Measurements from ENCODE around the gene GSTO2. TPM values are rescaled to one million over a fixed set of nuclear protein-coding genes. Genes with fewer than 3 reads are reported as not detected.
A peak's percentile ranks its signal among the peaks of the same experiment; 100 is the strongest.

Gene GSTO2
- total RNA-seq, 1 donor from 2014 or later = 9.1 TPM

DNA sequence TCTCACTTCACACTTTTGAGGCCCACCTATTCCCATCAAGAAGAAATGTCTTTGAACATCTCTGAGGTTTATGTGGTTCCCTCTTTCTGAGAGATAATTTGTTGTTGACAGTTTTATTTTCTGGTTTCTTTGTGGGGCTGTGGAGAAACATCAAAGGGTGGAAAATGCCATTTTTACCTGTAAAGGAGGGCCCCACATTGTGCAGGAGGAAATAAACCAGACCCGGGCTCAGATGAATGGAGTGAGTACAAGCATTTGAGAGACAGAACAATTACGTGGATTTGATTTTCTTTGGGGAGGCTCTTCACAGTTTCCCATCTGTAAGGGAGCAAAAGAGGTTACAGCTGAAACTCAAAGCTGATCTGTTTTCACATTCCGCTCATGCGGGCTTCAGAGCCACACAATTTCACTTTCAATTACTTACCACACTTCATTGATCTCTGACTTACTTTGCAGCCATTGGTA is 39.5 kb downstream of the GSTO2 start:
- no peaks in the 10 kb centered on the region for H3K27me3 ChIP-seq
- peaks cover 27% of the 10 kb centered on the region for H3K36me3 ChIP-seq
- no peaks in the 10 kb centered on the region for H3K9me3 ChIP-seq
- intact Hi-C loops (cut with DNase I) = loop anchor here (5.0 kb wide), 1 partner anchor 39 kb away; no protein-coding TSS in a partner anchor
- peaks cover 15% of the 10 kb centered on the region for H3K4me1 ChIP-seq
- DNase-seq (no peak), ATAC-seq (no peak)
- no peak overlapping the region for H3K27ac ChIP-seq
- TF ChIP-seq, protein P1, sequence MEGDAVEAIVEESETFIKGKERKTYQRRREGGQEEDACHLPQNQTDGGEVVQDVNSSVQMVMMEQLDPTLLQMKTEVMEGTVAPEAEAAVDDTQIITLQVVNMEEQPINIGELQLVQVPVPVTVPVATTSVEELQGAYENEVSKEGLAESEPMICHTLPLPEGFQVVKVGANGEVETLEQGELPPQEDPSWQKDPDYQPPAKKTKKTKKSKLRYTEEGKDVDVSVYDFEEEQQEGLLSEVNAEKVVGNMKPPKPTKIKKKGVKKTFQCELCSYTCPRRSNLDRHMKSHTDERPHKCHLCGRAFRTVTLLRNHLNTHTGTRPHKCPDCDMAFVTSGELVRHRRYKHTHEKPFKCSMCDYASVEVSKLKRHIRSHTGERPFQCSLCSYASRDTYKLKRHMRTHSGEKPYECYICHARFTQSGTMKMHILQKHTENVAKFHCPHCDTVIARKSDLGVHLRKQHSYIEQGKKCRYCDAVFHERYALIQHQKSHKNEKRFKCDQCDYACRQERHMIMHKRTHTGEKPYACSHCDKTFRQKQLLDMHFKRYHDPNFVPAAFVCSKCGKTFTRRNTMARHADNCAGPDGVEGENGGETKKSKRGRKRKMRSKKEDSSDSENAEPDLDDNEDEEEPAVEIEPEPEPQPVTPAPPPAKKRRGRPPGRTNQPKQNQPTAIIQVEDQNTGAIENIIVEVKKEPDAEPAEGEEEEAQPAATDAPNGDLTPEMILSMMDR (IDR thresholded peaks at IDR 0.05) = no peak
- no peak overlapping the region for H3K4me3 ChIP-seq

DNA sequence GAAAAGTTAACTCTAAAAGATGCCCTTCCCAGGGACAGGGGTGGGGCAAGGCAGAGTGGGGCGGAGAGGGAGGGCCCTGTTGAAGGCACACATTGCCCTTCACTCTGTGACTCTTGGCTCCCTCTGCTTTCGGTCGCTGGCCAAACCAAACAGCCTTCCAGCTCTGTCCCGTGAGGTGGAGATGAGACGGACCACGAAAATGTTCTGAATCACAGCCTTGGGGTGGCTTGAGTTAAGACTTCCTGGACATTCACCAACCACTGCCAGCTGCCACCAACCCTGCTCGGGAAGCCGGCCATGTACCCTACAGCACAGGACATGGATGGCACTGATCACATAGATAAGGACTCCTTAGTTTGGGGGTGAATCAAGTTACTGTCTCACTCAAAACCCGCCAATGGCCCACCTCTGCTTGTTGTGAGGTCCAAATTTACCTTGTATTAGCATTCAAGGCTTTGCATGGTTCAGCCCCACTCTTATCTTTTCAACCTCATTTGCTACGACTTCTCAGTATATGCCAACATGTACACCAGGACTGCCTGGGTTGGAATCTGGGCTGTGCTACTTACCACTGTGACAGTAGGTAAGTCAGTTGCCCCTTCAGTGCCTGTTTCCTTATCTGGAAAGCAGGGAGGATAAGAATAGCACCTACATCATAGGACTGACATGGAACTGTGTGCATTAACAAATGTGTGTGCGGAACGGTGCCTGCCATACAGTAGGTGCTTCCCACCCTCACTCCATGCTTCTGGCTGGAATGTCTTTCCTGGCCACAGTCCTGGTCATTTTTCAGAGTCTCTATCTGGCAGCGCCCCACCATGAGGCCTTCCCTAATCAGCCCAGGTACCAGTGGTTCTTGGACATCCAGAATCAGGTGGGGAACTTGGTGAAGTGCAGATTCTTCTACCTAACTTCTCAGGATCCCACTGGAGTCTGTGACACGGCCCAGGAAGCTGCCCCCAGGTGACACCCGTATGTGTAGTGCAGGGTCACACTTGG is 41.3 kb downstream of the GSTO2 start:
- TF ChIP-seq, protein P1 (IDR thresholded peaks at IDR 0.05) = no peak
- Histone ChIP-seq H3K36me3 (peaks cover 45% of the 10 kb centered on the region), H3K9me3 (no peaks in the 10 kb centered on the region), H3K4me3 (no peak overlapping the region), H3K27me3 (no peaks in the 10 kb centered on the region), H3K4me1 (peaks cover 15% of the 10 kb centered on the region), H3K27ac (no peak overlapping the region)
- DNase-seq = peak; percentile 45
- ATAC-seq = no peak
- intact Hi-C loops (cut with DNase I) = loop anchor here (5.0 kb wide), 1 partner anchor 37 kb away; no protein-coding TSS in a partner anchor

DNA sequence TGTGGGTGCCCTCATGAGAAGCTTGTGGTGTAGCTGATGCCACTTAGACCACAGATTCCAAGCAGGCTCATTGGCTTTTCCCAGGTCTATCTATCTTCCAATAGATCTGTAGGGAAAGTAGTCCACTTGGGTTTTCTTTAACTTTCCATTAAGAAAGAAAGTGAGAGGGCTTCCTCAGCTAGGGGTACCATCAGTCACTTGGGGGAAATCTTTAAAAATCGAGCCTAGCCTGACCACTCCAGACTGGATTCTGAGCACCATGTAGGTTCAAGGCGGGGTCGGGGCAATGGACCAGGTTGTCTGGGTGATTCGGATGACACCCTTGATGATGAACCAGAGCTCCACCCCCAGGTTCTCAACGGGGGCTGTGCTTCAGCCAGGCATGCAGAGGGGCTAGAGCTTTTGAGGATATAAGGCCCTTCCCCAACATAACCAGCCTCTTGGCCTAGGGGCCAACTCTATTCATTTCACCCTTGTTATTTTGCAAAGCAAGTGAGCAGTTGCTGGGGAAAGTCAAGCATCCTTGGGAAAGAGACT is 42.3 kb downstream of the GSTO2 start:
- intact Hi-C loops (cut with DNase I) = no loop called here
- Histone ChIP-seq H3K4me1 (peaks cover 10% of the 10 kb centered on the region), H3K9me3 (no peaks in the 10 kb centered on the region), H3K36me3 (peaks cover 50% of the 10 kb centered on the region), H3K27ac (no peak overlapping the region), H3K4me3 (no peak overlapping the region), H3K27me3 (no peaks in the 10 kb centered on the region)
- ATAC-seq (no peak), DNase-seq (no peak)
- TF ChIP-seq, protein P1 (IDR thresholded peaks at IDR 0.05) = no peak

DNA sequence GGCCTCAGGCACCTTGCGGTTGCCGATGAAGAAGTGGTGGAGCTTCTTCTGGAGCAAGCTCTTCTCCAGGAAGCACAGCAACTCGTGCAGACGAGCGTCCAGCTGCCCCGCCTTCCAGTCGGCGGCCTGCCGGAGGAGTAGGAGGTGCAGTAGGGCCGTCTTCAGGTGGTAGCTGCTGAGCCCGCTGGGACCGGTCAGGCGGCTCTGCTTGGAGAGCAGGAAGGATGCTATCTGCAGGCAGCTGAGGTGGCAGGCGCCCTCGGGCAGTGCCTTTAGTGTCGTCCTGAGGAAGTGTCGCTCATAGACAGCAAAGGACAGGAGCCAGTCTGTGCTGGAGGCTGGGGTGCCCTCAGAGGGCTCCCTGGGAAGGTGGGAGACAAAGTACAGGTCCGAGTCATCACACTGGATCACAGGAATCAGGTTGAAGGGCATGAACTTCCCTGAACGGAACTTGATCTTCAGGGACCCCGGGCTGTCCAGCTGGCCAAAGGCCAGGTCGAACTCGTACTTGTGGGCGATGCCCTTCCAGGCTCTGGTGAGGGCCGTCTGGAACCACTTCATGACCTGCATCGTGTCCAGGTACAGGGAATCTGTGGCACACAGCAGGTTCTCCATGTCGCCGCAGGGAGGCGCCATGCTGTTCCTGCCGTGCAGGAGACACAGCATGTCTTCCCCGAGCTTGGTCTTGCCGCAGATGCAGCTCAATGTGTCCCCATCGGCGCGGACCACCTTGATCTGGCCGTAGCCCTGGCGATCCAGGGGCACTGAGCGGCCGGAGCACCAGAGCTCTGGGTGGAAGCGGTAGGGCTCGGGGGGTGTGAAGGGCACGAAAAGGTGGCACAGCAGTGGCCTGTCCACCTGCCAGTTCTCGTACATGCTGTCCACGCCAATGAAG is 45.9 kb downstream of the GSTO2 start:
- H3K4me1 ChIP-seq = peaks cover 45% of the 10 kb centered on the region
- TF ChIP-seq, protein P1 (IDR thresholded peaks at IDR 0.05) = no peak
- intact Hi-C loops (cut with DNase I) = no loop called here
- no peak overlapping the region for H3K4me3 ChIP-seq
- ATAC-seq = no peak
- peaks cover 44% of the 10 kb centered on the region for H3K36me3 ChIP-seq
- H3K27ac ChIP-seq = no peak overlapping the region
- peak; percentile 60 for DNase-seq
- H3K9me3 ChIP-seq = no peaks in the 10 kb centered on the region
- H3K27me3 ChIP-seq = no peaks in the 10 kb centered on the region

DNA sequence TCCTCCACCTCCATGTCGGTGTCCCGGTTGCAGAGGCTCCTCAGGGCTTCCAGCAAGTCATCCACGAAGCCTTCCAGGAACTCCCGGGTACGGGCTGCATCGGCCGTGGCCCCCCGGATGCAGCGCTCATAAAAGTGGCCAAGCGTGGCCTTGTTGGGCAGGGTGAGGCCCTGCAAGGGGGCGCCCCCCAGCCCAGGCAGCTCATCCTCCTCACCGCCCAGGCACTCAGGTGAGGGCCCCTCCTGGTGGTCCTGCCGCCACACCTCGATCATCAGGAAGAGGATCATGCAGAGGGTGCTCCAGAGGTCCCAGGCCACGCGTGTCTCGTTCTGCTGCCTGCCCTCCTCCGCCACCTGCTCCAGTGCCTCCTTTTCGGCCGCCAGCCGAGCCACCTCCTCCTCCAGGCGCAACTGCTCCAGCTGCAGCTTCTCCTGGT is 46.5 kb downstream of the GSTO2 start:
- no peak for ATAC-seq
- no peaks in the 10 kb centered on the region for H3K9me3 ChIP-seq
- TF ChIP-seq, protein P1 (IDR thresholded peaks at IDR 0.05) = no peak
- H3K27ac ChIP-seq = no peak overlapping the region
- H3K4me1 ChIP-seq = peaks cover 49% of the 10 kb centered on the region
- H3K27me3 ChIP-seq = no peaks in the 10 kb centered on the region
- peaks cover 44% of the 10 kb centered on the region for H3K36me3 ChIP-seq
- intact Hi-C loops (cut with DNase I) = no loop called here
- peak; percentile 57 for DNase-seq
- no peak overlapping the region for H3K4me3 ChIP-seq
